ENCODE results near the gene SIPA1L3.

The SIPA1L3 gene

DNA sequence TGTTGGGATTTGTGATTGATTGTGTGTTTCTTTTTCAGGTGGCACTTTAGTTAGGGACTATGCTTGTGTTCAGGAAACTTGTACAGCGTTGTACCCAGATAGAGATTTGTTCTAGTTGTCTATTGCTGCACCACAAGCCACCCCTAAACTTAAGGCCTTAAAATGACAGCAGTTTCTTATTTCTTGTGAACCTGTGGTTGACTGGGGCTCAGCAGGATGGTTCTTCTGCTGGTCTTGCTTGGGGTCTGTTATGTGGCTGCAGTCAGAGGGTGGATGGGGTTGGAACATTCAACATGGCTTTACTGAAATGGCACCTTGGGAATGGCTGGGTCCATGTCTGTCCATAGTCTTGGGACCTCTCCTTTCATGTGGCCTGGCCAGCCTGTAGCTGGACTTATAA lies 28.3 kb downstream of the SIPA1L3 start:
- Histone ChIP-seq H3F3A (ENCODE audit: insufficient read depth) (peaks cover 19% of the 10 kb centered on the region), H3K9ac (ENCODE audit: low read length) (no peak overlapping the region), H3K4me2 (ENCODE audit: low read depth, low read length, poor library complexity, severe bottlenecking) (no peak overlapping the region), H3K27me3 (ENCODE audit: low read length) (no peaks in the 10 kb centered on the region), H3K9me3 (ENCODE audit: insufficient read depth, low read length) (peaks cover 5% of the 10 kb centered on the region; the same call in 1 of the 2 replicates), H3K27ac (ENCODE audit: low read depth, low read length) (no peak overlapping the region), H3K4me3 (ENCODE audit: insufficient read depth, low read length, poor library complexity, severe bottlenecking) (no peak overlapping the region), H3K79me2 (ENCODE audit: insufficient read depth, low read length) (peaks cover 99% of the 10 kb centered on the region), H2AFZ (ENCODE audit: low read depth, low read length, severe bottlenecking) (no peak overlapping the region), H3K36me3 (ENCODE audit: low read length) (peaks cover 36% of the 10 kb centered on the region), H3K9me2 (replicated peaks; ENCODE audit: insufficient read depth, low read length) (no peaks in the 10 kb centered on the region), H4K20me1 (ENCODE audit: low read depth, low read length) (no peaks in the 10 kb centered on the region)
- no peak for TF ChIP-seq EZH2phosphoT487 (conservative IDR thresholded peaks at IDR 0.05; ENCODE audit: low read length)
- TF ChIP-seq, protein P1, sequence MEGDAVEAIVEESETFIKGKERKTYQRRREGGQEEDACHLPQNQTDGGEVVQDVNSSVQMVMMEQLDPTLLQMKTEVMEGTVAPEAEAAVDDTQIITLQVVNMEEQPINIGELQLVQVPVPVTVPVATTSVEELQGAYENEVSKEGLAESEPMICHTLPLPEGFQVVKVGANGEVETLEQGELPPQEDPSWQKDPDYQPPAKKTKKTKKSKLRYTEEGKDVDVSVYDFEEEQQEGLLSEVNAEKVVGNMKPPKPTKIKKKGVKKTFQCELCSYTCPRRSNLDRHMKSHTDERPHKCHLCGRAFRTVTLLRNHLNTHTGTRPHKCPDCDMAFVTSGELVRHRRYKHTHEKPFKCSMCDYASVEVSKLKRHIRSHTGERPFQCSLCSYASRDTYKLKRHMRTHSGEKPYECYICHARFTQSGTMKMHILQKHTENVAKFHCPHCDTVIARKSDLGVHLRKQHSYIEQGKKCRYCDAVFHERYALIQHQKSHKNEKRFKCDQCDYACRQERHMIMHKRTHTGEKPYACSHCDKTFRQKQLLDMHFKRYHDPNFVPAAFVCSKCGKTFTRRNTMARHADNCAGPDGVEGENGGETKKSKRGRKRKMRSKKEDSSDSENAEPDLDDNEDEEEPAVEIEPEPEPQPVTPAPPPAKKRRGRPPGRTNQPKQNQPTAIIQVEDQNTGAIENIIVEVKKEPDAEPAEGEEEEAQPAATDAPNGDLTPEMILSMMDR (IDR thresholded peaks at IDR 0.05; ENCODE audit: insufficient read depth, low read length, poor library complexity, severe bottlenecking), result no peak

DNA sequence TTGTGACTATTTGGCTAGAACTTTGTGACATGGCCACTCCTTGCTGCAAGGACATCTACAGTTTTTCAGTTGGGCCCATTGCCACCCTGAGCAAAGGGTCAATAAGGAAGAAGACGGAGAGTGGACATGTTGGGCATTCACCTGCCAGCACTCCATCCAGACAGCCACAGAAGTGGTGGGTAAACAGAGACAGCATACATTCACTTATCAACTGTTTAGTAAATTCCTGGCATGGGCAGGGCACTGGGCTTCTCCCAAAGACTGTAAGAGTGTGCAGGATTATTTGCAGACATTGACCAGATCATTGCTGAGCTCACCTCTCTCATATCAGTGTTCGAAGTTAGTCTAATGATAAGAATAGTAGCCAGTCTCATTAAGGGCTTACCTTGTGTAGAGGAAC lies 29.2 kb downstream of the SIPA1L3 start:
- H3K79me2 ChIP-seq (ENCODE audit: insufficient read depth, low read length), result peaks cover 99% of the 10 kb centered on the region
- H3K27ac ChIP-seq (ENCODE audit: low read depth, low read length), result 0 out of 2 replicates have a peak overlapping the region, but pooled peaks have one; percentile 1
- peaks cover 36% of the 10 kb centered on the region for H3K36me3 ChIP-seq (ENCODE audit: low read length)
- no peaks in the 10 kb centered on the region for H3K27me3 ChIP-seq (ENCODE audit: low read length)
- H3K9ac ChIP-seq (ENCODE audit: low read length), result no peak overlapping the region
- H2AFZ ChIP-seq (ENCODE audit: low read depth, low read length, severe bottlenecking), result no peak overlapping the region
- no peak overlapping the region for H3K4me3 ChIP-seq (ENCODE audit: insufficient read depth, low read length, poor library complexity, severe bottlenecking)
- TF ChIP-seq, protein P1 (IDR thresholded peaks at IDR 0.05; ENCODE audit: insufficient read depth, low read length, poor library complexity, severe bottlenecking), result no peak
- TF ChIP-seq EZH2phosphoT487 (conservative IDR thresholded peaks at IDR 0.05; ENCODE audit: low read length), result no peak
- H3K4me2 ChIP-seq (ENCODE audit: low read depth, low read length, poor library complexity, severe bottlenecking), result no peak overlapping the region
- peaks cover 15% of the 10 kb centered on the region for H3F3A ChIP-seq (ENCODE audit: insufficient read depth)
- H3K9me2 ChIP-seq (replicated peaks; ENCODE audit: insufficient read depth, low read length), result no peaks in the 10 kb centered on the region
- H4K20me1 ChIP-seq (ENCODE audit: low read depth, low read length), result no peaks in the 10 kb centered on the region
- peaks cover 5% of the 10 kb centered on the region; the same call in 1 of the 2 replicates for H3K9me3 ChIP-seq (ENCODE audit: insufficient read depth, low read length)

DNA sequence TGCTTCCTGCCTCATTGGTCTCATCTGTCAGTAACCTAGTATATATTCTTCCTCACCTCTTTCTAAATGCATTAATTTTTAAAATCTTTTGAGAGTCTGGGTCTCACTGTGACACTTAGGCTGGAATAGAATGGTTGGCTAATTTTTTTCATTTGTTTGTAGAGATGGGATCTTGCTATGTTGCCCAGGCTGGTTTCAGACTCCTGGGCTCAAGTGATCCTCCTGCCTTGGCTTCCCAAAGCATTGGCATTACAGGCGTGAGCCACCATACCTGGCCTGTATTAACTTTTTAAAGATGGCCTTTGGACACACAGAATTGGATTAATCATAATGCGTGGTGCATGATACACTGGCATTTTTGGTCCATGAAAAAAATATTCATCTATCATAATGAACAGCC lies 29.9 kb downstream of the SIPA1L3 start:
- peaks cover 36% of the 10 kb centered on the region for H3K36me3 ChIP-seq (ENCODE audit: low read length)
- no peak overlapping the region for H3K4me2 ChIP-seq (ENCODE audit: low read depth, low read length, poor library complexity, severe bottlenecking)
- H2AFZ ChIP-seq (ENCODE audit: low read depth, low read length, severe bottlenecking), result no peak overlapping the region
- peaks cover 99% of the 10 kb centered on the region for H3K79me2 ChIP-seq (ENCODE audit: insufficient read depth, low read length)
- H3K9me2 ChIP-seq (replicated peaks; ENCODE audit: insufficient read depth, low read length), result no peaks in the 10 kb centered on the region
- H4K20me1 ChIP-seq (ENCODE audit: low read depth, low read length), result no peaks in the 10 kb centered on the region
- no peak overlapping the region for H3K9ac ChIP-seq (ENCODE audit: low read length)
- no peak overlapping the region; the same call in 1 of the 2 replicates for H3K27ac ChIP-seq (ENCODE audit: low read depth, low read length)
- no peak overlapping the region for H3K4me3 ChIP-seq (ENCODE audit: insufficient read depth, low read length, poor library complexity, severe bottlenecking)
- peaks cover 5% of the 10 kb centered on the region; the same call in 1 of the 2 replicates for H3K9me3 ChIP-seq (ENCODE audit: insufficient read depth, low read length)
- peaks cover 9% of the 10 kb centered on the region for H3F3A ChIP-seq (ENCODE audit: insufficient read depth)
- no peak for TF ChIP-seq EZH2phosphoT487 (conservative IDR thresholded peaks at IDR 0.05; ENCODE audit: low read length)
- TF ChIP-seq, protein P1 (IDR thresholded peaks at IDR 0.05; ENCODE audit: insufficient read depth, low read length, poor library complexity, severe bottlenecking), result no peak
- no peaks in the 10 kb centered on the region for H3K27me3 ChIP-seq (ENCODE audit: low read length)

Data from SU-DHL-6 (cell line).